ENCODE measurements around the gene SGCB. TPM values are rescaled to one million over a fixed set of nuclear protein-coding genes. Genes with fewer than 3 reads are reported as not detected.
"Not testable (repeated sequence)": the region's sequence is repeated elsewhere in the genome, so short reads cannot be mapped to it uniquely, and the experiment has no call there.

SGCB gene, protein sequence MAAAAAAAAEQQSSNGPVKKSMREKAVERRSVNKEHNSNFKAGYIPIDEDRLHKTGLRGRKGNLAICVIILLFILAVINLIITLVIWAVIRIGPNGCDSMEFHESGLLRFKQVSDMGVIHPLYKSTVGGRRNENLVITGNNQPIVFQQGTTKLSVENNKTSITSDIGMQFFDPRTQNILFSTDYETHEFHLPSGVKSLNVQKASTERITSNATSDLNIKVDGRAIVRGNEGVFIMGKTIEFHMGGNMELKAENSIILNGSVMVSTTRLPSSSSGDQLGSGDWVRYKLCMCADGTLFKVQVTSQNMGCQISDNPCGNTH
- 65.3 TPM for total RNA-seq
- long read RNA-seq, full-length matches to known transcripts: 82 of 89 reads
- long read RNA-seq, partial matches to known transcripts: 1 of 89 reads
- long read RNA-seq, other reads (novel, unspliced or antisense): 6 of 89 reads

- DNase-seq (ENCODE audit: low spot score): peak; percentile 90
These were observed at the start of gene SGCB for GRCh38 chr4:52038103-52038912. Gene SGCB, minus strand, starts transcription at chr4:52038299. Its CDS starts 40 bp downstream, at chr4:52038259.

GRCh38 chr4:52086425-52086824 is 48.3 kb upstream of the SGCB start:
- not testable (repeated sequence) for DNase-seq (ENCODE audit: low spot score)

DNA sequence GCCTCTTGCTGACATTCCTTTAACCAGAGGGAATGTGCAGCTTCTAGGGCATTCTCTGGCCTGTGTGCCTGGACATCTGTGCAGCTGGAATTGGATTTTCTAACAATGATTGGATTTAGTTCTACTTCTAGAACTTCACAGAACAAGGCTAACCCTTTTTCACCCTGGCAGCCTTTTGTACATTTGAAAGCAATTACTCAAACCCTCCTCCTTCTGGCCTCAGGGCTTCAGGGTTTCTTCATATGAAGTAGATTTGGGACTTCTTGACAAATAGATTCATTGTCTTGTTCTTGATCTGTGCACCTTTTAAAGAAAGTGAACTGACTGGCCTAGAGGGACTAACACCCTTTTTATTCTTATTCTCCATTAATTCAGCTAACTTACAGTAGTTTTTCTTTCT is 43.1 kb upstream of the SGCB start:
- no peak for DNase-seq (ENCODE audit: low spot score)

DNA sequence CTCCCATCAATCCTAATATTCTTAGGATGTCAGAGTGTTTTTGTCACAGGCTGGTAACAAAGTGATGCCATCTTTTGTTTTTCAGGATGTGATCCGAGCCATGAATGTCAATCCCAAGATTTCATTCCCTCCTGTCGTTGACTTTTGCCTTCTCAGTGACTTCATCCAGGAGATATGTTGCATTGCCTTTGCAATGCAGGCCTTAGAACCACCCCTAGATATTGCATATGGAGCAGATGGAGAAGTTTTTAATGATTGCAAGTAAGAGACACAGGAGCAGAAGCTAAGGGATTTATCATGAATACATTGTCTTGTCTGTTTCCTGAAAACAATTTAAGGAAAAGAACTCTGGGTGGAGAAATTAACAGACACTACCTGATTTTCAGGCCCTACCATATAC is 41.6 kb upstream of the SGCB start:
- no peak for DNase-seq (ENCODE audit: low spot score)

DNA sequence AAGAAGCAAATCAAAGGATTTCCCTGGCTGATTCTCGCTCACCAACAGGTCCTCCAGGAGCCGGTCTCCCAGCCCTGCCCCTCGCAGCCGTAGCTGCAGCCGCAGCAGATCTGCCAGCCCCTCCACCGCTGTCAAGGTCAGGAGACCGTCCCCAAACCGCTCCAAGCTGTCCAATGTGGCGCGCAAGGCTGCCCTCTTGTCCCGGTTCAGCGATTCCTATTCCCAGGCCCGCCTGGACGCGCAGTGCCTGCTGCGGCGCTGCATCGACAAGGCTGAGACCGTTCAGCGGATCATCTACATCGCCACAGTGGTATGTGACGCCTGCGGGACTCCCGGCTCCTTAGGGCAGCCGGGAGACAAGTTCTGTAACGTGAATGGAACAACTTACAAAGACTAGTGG is 38.6 kb upstream of the SGCB start:
- DNase-seq (ENCODE audit: low spot score): no peak

GRCh38 chr4:52071791-52072546 is 33.9 kb upstream of the SGCB start:
- DNase-seq (ENCODE audit: low spot score): no peak

GRCh38 chr4:52069571-52069970 is 31.5 kb upstream of the SGCB start:
- no peak for DNase-seq (ENCODE audit: low spot score)

GRCh38 chr4:52059372-52059771 is 21.3 kb upstream of the SGCB start:
- no peak for DNase-seq (ENCODE audit: low spot score)

DNA sequence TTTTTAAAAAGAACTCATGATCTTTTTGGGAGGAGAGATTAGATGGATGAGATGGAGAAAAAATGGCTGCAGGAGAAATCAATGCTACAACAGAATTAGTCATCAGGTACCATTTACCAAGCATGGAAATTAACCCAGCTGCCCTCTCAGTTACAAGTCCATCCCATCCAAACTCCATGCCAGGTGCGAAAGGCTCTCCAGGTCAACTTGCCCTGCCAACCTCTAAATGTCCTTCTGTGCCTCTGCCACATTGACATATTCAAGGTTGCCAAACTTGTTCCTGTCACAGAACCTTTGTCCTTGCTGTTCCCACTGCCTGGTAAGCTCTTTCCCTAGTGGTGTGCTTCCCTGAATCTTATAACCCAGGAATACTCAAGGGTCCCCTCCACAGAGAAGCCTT is 20.2 kb upstream of the SGCB start:
- DNase-seq (ENCODE audit: low spot score): no peak

GRCh38 chr4:52057196-52057595 is 19.1 kb upstream of the SGCB start:
- DNase-seq (ENCODE audit: low spot score): no peak

DNA sequence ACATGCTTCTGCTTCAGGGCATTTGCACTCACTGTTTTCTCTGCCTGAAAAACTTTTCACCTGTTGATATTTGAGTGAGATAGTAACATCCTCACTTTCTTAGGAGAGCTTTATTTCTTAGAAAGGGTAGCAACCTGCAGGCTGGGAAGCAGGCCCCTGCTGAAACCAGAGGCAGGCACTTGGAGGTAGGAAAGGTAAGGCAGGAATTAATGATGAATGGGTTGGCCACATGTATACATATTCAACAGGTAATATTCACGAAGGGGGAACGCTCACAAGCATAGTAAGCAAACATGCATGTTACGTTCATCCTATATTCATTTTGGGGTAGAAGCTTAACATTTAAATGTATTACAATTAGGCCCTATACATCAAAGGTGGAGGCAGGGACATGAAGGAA is 16.2 kb upstream of the SGCB start:
- DNase-seq (ENCODE audit: low spot score): no peak

DNA sequence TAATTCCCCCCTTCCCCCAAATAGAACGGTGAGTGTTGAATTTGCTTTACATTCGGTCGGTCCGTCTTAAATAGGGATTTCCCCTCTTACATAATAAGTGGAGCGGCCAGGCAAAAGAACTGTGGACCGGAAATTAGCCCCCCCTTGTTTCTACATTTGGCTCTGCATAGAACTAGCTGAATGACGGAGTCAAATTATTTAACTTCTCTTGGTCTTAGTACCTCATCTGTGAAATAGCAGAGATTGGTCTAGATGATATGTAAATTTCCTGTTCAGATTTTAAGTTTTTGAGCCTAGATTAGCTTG is 14.3 kb upstream of the SGCB start:
- DNase-seq (ENCODE audit: low spot score): no peak

DNA sequence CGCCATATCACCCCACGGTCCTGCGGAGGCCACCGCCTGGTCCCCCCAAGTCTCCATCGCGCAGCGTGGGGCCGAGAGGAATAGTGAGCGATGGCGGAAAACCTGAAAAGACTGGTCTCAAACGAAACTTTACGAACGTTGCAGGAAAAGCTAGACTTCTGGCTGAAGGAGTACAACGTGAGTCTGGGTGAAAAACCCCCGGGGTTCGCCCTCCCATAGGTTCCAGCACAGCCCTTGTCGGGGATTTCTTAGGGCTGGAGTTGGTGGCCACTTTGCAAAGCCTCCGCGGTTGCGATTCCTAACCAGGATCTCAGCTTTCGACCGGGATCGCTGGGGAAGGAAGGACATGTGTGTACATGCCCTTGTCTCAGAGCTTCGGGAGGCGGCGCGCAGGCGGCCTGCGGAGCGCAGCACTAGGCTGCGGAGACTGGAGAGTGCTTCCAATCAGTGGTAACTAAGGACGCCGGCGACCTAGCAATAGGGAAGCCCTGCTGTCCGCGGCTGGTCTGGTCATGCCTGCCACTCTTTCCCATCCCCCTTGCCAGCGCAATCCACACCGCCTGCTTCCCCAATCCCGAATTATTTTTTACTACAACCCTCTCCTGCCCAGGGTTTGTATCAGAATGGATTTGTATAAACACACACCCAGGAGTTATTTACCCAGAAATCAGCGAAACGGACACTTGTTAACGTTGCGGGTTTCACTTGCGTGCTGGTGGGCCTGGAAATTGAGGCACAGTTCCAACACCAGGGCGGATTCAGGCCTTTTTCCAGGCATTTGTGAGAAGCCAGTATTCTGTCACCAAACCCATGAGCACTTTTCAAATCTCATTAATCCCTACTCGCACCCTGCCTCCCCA is 13.7 kb upstream of the SGCB start:
- no peak for DNase-seq (ENCODE audit: low spot score)

GRCh38 chr4:52051213-52051614 is 13.1 kb upstream of the SGCB start, which contains the start of gene SPATA18:
Gene SPATA18, plus strand, starts transcription at chr4:52051304. Its CDS starts 401 bp downstream, at chr4:52051705.
- DNase-seq (ENCODE audit: low spot score): no peak

- no peak for DNase-seq (ENCODE audit: low spot score)
These were observed 11.2 kb upstream of the SGCB start for GRCh38 chr4:52049266-52049665.

- no peak for DNase-seq (ENCODE audit: low spot score)
These were observed 6.9 kb upstream of the SGCB start for GRCh38 chr4:52045028-52045427.

DNA sequence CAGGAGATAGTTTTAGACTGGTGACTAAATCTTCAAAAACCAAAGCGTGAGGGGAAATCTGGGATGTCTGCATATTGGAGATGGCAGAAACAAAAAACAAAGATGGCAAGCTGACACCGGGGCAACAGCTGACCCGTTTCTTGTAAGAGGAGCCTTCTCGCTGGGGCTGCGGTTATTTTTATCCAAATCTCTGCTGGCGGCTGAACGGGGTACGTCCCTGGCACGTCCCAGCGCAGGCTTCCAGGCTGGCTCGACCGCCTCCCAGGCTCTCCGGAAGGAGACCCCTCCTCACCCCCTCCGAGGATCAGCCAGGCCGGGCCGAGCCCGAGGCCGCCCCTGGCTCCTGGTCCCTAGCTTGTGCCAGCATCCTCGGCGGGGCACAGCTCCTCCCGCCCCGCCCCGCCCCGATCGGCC is 403 bp downstream of the SGCB start:
- no peak for DNase-seq (ENCODE audit: low spot score)

GRCh38 chr4:52036886-52037530 is 1.1 kb downstream of the SGCB start:
- no peak for DNase-seq (ENCODE audit: low spot score)

DNA sequence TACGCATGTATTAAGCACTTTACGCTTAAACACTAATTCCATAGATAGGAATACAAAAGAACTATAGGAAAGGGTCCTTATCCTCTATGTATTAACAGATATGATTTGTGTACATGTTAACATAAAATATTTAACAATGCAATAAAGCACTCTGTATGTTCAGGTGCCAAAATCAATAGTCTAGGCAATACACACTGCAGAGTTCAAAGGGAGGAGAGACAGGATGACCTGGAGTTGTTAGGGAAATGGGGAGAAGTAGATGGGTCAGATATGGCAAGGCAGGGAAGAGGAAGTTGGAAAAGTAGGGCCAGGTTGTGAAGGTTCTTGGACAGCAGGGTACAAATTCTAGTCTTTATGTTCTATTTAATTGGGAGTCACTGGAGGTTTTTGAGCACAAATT is 2.9 kb downstream of the SGCB start:
- DNase-seq (ENCODE audit: low spot score): no peak

DNA sequence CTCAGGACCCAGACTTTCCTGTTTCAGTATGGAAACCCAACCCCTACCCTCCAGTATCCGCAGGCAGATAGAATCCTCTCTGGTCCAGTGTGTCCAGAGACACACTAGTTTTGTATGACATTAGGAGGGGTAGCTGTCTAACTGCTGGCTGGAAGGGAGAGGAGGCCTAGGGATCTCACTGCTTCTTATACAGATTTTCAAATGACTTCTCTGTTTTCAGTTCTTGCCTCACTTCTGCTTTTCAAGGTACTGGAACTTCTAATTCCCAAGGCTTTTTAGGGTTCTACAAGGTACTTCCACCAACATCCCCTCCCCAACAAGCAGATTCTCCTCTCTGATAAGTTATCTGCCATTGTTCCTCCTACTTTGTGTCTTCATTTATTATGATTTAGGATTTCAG is 6.1 kb downstream of the SGCB start:
- DNase-seq (ENCODE audit: low spot score): no peak
